Suprapubic skin (tissue), 4 donors: ENCODE data around the gene SLC49A4. TPM values are rescaled to one million over a fixed set of nuclear protein-coding genes. Genes with fewer than 3 reads are reported as not detected.

Experiments used
- DNase-seq, 2 donors: peaks; one replicate each; pipeline ENCODE4 v3.0.0-alpha.2; 2019; ENCODE audit warnings: low spot score in 2 of 2
- H3K27ac ChIP-seq: fragments of 200-600 bp; sonication (generic); one replicate; pipeline ENCODE4 v1.5.1; 2019
- H3K27me3 ChIP-seq: fragments of 200-600 bp; sonication (generic); one replicate; pipeline ENCODE4 v1.5.1; 2019
- H3K36me3 ChIP-seq: fragments of 200-600 bp; sonication (generic); one replicate; pipeline ENCODE4 v1.5.1; 2019
- H3K4me1 ChIP-seq: fragments of 200-600 bp; sonication (generic); one replicate; pipeline ENCODE4 v1.5.1; 2019
- H3K4me3 ChIP-seq: fragments of 200-600 bp; sonication (generic); one replicate; pipeline ENCODE4 v1.5.1; 2019; ENCODE audit warnings: mild to moderate bottlenecking
- H3K9me3 ChIP-seq: fragments of 200-600 bp; sonication (generic); one replicate; pipeline ENCODE4 v1.5.1; 2019
- CTCF ChIP-seq, 2 donors: fragments of 200-600 bp in 1 of 2; fragments of 450-650 bp in 1 of 2; sonication (generic) in 1 of 2; IDR thresholded peaks; one replicate each; pipeline ENCODE4 v1.5.1; 2016 to 2019; ENCODE audit warnings: antibody characterized with exemption in 2 of 2, mild to moderate bottlenecking in 1 of 2, moderate library complexity in 1 of 2
- EP300 ChIP-seq: sonication (generic); formaldehyde crosslinking; IDR thresholded peaks from one replicate; pipeline ENCODE4 v1.6.1; 2017; ENCODE audit warnings: antibody characterized with exemption
- POLR2A ChIP-seq, 2 donors: fragments of 450-650 bp; IDR thresholded peaks; one replicate each; pipeline ENCODE4 v1.6.1; 2017; ENCODE audit warnings: antibody characterized with exemption in 2 of 2, mild to moderate bottlenecking in 2 of 2, moderate library complexity in 2 of 2
- POLR2AphosphoS5 ChIP-seq, 3 donors: sonication (generic); formaldehyde crosslinking; IDR thresholded peaks; one replicate each; pipeline ENCODE4 v1.6.1; 2017; ENCODE audit warnings: antibody characterized with exemption in 3 of 3
- WGBS: methylation state at CpG from one replicate; pipeline ENCODE4 v1.1.5; 2018; 5-methylcytosine and 5-hydroxymethylcytosine counted together
- total RNA-seq, 4 donors: library from RNA; depleted of rRNA; stranded (reverse); fragments of >200 nt; gene quantifications; one replicate each; pipeline ENCODE4 v1.1.0, GENCODE V29; 2016

Gene SLC49A4
- total RNA-seq, 4 donors from 2014 or later = 20.9 to 34.0 (median 32.1) TPM

DNA sequence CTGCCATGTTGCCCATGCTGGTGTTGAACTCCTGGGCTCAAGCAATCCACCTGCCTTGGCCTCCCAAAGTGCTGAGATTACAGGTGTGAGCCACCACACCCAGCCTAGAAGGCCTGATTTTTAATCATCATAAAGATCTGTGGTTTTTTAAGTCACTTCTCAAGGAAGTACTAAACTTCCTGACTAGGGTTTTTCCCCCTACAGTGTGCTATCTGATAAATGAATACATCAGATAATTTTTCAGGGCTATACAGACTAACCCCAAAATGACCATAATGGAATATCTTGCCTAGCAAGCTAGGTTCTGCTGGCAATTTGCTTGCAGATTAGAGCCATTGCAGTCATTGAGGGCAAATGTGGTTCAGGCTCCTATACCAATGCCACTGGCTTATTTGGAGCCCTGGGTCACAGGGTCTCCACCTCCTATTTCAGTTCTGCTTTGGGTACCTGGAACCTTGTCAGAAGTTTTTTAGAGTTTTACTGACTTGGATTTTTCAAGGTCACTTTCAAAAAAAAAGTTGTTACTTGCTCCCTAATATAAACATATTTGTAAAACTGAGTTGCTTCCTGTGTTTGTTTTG lies 80.8 kb downstream of the SLC49A4 start:
- H3K36me3 ChIP-seq = peaks cover 30% of the 10 kb centered on the region
- no peak overlapping the region for H3K4me3 ChIP-seq
- TF ChIP-seq CTCF (IDR thresholded peaks at IDR 0.05) = no peak
- TF ChIP-seq EP300 = no peak
- TF ChIP-seq POLR2A (IDR thresholded peaks at IDR 0.05) = no peak
- TF ChIP-seq POLR2AphosphoS5 (IDR thresholded peaks at IDR 0.05) = no peak
- no peaks in the 10 kb centered on the region for H3K4me1 ChIP-seq
- no peak for DNase-seq
- H3K27me3 ChIP-seq = no peaks in the 10 kb centered on the region
- H3K9me3 ChIP-seq = no peaks in the 10 kb centered on the region
- H3K27ac ChIP-seq = no peak overlapping the region

- Histone ChIP-seq H3K27me3 (no peaks in the 10 kb centered on the region), H3K4me3 (no peak overlapping the region), H3K9me3 (no peaks in the 10 kb centered on the region), H3K4me1 (no peaks in the 10 kb centered on the region), H3K36me3 (peaks cover 28% of the 10 kb centered on the region), H3K27ac (no peak overlapping the region)
- no peak for DNase-seq
- no peak for TF ChIP-seq EP300
- no peak for TF ChIP-seq POLR2A (IDR thresholded peaks at IDR 0.05)
- no peak for TF ChIP-seq CTCF (IDR thresholded peaks at IDR 0.05)
- TF ChIP-seq POLR2AphosphoS5 (IDR thresholded peaks at IDR 0.05) = no peak
- WGBS = 91% methylated on average over 4 of the region's 4 CpGs
Observed at GRCh38 chr3:122880173-122880572, 85.3 kb downstream of the SLC49A4 start.

DNA sequence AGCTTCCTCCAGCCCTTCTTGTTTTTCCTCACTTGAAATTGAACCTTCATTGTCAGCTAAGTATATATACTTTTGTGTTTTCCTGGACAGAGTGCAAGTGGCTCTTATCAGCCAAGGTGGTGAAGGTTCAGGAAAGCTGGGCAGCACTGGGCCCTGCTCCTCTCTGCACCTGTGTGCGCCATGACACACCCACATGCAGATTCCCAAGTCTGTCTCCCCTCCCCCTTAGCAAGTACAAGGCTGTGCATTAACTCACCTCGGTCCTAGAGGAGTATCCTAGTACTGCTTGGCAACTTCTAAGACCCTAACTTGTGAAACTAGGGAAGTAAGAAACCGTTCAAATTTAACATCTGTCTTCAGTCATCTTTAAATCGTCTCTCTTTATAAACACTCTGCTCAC lies 85.8 kb downstream of the SLC49A4 start:
- 78% methylated on average over 4 of the region's 4 CpGs for WGBS
- H3K4me1 ChIP-seq = no peaks in the 10 kb centered on the region
- H3K4me3 ChIP-seq = no peak overlapping the region
- no peak overlapping the region for H3K27ac ChIP-seq
- no peaks in the 10 kb centered on the region for H3K9me3 ChIP-seq
- peaks cover 28% of the 10 kb centered on the region for H3K36me3 ChIP-seq
- no peaks in the 10 kb centered on the region for H3K27me3 ChIP-seq
- DNase-seq = no peak
- TF ChIP-seq CTCF (IDR thresholded peaks at IDR 0.05) (no peak), POLR2A (IDR thresholded peaks at IDR 0.05) (no peak), EP300 (no peak), POLR2AphosphoS5 (IDR thresholded peaks at IDR 0.05) (no peak)

GRCh38 chr3:122882361-122882947 lies 87.6 kb downstream of the SLC49A4 start:
- no peaks in the 10 kb centered on the region for H3K27me3 ChIP-seq
- H3K27ac ChIP-seq = no peak overlapping the region
- H3K4me3 ChIP-seq = no peak overlapping the region
- WGBS = 77% methylated on average over 2 of the region's 2 CpGs
- H3K36me3 ChIP-seq = peaks cover 28% of the 10 kb centered on the region
- no peaks in the 10 kb centered on the region for H3K4me1 ChIP-seq
- no peak for DNase-seq
- TF ChIP-seq POLR2AphosphoS5 (IDR thresholded peaks at IDR 0.05) (no peak), CTCF (IDR thresholded peaks at IDR 0.05) (no peak), EP300 (no peak), POLR2A (IDR thresholded peaks at IDR 0.05) (no peak)
- H3K9me3 ChIP-seq = no peaks in the 10 kb centered on the region

GRCh38 chr3:122886251-122886650 lies 91.4 kb downstream of the SLC49A4 start:
- Histone ChIP-seq H3K36me3 (peaks cover 8% of the 10 kb centered on the region), H3K9me3 (no peaks in the 10 kb centered on the region), H3K27ac (no peak overlapping the region), H3K27me3 (peaks cover 1% of the 10 kb centered on the region), H3K4me1 (peaks cover 14% of the 10 kb centered on the region), H3K4me3 (no peak overlapping the region)
- DNase-seq = no peak
- TF ChIP-seq CTCF (IDR thresholded peaks at IDR 0.05) (no peak), POLR2A (IDR thresholded peaks at IDR 0.05) (no peak), EP300 (no peak), POLR2AphosphoS5 (IDR thresholded peaks at IDR 0.05) (no peak)
- WGBS = 95% methylated on average over 4 of the region's 4 CpGs
